Posterior vena cava (tissue), 2 donors: ENCODE results near the gene CUL7. TPM values are rescaled to one million over a fixed set of nuclear protein-coding genes. Genes with fewer than 3 reads are reported as not detected.
"Not testable (repeated sequence)": the region's sequence is repeated elsewhere in the genome, so short reads cannot be mapped to it uniquely, and the experiment has no call there.

Experiments
- DNase-seq: peaks from one replicate; pipeline ENCODE4 v3.0.0-alpha.2; 2020; ENCODE audit warnings: low spot score
- intact Hi-C, 2 donors: fragments of 100-400 bp; cut with DNase I; formaldehyde crosslinking; loops; one replicate each; pipeline versions ENCODE4 v1.14.1 to v1.14.2; 2022 to 2023
- long read RNA-seq, 2 donors: library from polyadenylated mRNA; unstranded; transcript quantifications; one replicate each; pipeline ENCODE4 v2.0.0, GENCODE V29; 2020 to 2021
- total RNA-seq, 2 donors: library from RNA; stranded (reverse); fragmentation: NEBNext Ultra II Directional; extraction: Animal tissue kit (Norgen Biotek cat#: 25700); gene quantifications; one replicate each; pipeline ENCODE4 v1.2.1, GENCODE V29; 2021
- donor health status: DM: yes; HTN: yes; CAD: no.
- donor health status: DM: yes; HTN: yes; CAD: no.

Gene CUL7
- total RNA-seq = 1 to 10 TPM; 9.3 to 9.9 TPM
- long read RNA-seq, donor 1, full-length matches to known transcripts = 1 of 6 reads
- long read RNA-seq, donor 1, partial matches to known transcripts = 3 of 6 reads
- long read RNA-seq, donor 1, other reads (novel, unspliced or antisense) = 2 of 6 reads
- long read RNA-seq, donor 2, partial matches to known transcripts = 11 of 20 reads
- long read RNA-seq, donor 2, other reads (novel, unspliced or antisense) = 9 of 20 reads

GRCh38 chr6:43053545-43054205 is at the start of gene CUL7:
CUL7 (minus strand) TSS chr6:43053851; CDS start chr6:43052788, 1,063 bp downstream.
- intact Hi-C loops = no loop called here

GRCh38 chr6:43101497-43101896 is 47.8 kb upstream of the CUL7 start:
- DNase-seq = no peak
- intact Hi-C loops = no loop called here

More at GRCh38 chr6:43053545-43054205, at the start of gene CUL7:
- peak; percentile 98 for DNase-seq

- intact Hi-C loops = no loop called here
- no peak for DNase-seq
Measured at GRCh38 chr6:43097502-43097901, 43.9 kb upstream of the CUL7 start.

DNA sequence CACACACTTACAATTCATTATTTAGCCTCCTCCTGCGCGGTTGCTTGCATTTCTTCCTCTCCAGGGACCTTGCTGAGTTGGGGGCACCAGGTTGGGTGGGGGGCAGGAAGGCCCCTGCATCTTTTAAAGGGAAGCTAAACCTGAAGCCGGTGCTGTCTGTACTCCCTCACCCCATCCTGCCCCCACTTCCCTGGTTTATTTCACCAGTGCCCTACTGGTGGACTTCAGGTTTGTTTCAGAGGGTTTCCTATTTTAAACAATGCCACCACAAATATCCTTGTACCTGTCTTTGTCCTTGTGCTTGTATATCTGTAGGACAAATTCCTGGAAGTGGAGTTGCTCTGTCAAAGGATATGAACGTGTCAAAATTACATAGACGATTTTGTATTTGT is 43.4 kb upstream of the CUL7 start:
- intact Hi-C loops = no loop called here
- no peak for DNase-seq

- DNase-seq = no peak
- intact Hi-C loops = no loop called here
Measured at GRCh38 chr6:43096451-43097097, 42.9 kb upstream of the CUL7 start.

- intact Hi-C loops = no loop called here
- no peak for DNase-seq
Measured at GRCh38 chr6:43095939-43096338, 42.3 kb upstream of the CUL7 start.

GRCh38 chr6:43093436-43094289 is 40.0 kb upstream of the CUL7 start:
- intact Hi-C loops = no loop called here

DNA sequence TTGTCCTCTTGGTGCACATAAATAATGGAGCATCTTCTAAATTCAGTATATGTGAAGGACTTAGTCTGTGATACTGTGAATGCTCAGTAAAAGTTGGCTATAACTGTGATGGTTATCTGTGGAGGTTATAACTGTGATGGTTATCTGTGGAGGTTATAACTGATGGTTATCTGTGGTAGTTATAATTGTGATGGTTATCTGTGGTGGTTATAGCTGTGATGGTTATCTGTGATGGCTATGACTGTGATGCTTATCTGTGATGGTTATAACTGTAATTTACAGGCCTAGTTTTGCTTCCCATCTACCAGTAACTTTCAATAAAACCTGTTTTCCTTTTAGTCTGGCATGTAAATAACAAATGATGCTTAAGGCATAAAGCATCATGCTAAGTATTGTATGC is 39.0 kb upstream of the CUL7 start:
- intact Hi-C loops = no loop called here
- DNase-seq = no peak

More at GRCh38 chr6:43093436-43094289, 40.0 kb upstream of the CUL7 start:
- no peak for DNase-seq

- DNase-seq = no peak
- intact Hi-C loops = no loop called here
Measured at GRCh38 chr6:43091436-43091991, 37.9 kb upstream of the CUL7 start.

- intact Hi-C loops = no loop called here
- no peak for DNase-seq
Measured at GRCh38 chr6:43091020-43091419, 37.4 kb upstream of the CUL7 start.

DNA sequence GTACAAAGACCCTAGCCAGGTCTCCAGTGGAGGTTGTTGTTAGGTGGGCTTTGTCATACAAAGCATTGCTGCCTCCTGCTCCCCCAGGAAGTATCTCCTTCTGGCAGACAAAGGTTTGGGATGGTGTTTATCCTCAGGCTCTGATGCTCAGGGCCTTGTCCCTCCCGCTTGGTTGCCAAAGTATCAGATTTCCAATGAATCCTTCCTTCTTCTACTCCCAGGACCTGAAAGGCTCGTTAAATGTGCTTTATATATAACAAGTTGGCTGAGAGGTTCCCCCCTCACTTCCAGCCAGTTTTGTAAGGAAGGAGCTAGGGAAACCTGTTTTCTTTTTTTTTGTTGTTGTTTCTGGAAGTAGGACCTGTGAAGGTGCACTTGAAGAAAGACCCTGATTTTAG is 36.9 kb upstream of the CUL7 start:
- no peak for DNase-seq
- intact Hi-C loops = no loop called here

DNA sequence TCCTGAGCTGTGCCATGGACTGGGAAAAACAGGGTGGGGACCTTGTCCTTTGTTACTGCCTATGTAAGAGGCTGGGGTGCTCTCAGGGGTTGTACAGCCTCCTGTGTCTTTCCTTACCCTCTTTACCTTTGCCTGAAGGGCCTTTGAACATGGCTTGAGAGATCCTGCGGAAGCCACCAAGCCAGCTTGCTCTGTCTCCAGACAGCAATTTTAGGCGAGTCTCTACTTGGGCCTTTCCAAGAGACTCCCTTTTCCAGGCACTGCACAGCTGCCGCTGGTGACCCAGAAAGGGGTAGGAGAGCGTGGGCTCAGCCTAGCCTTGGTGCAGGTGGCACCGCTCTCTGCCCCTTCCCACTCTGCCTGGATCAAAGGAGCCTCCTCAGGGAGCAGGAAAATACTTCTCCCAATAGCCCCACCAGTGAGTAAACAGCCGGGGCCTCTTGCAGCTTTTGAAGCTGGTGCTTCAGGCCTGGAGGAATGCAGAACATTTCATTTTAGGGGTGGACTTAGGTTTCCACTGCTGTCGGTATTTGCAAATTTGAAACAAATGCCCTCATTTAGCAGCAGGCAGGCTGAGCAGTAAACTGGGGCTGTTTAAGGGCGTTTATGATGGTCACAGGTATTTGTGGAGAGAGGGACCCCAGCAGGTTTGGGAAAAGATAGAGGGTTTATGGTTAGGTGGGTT is 36.4 kb upstream of the CUL7 start:
- no peak for DNase-seq
- intact Hi-C loops = no loop called here

DNA sequence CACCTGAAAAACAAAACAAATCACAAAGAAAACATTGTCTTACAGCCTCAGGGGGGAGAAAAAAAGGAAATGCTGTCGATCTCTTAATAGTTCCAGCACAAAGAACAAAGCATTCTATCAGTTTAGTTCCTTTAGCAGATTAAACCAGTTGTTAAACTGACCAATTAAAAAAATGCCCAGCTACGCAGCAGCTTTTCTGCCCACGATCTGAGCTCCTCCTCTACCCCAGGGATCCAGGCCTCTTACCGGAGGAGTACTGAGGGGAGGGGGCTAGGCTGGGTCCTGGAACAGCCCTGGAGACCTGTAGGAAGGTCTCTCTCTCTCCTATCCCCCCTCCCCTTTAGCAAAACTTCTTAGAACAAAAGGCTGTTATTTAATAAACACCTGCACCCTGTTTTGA is 35.8 kb upstream of the CUL7 start:
- no peak for DNase-seq
- intact Hi-C loops = no loop called here

GRCh38 chr6:43088654-43089056 is 35.0 kb upstream of the CUL7 start:
- intact Hi-C loops = no loop called here
- DNase-seq = no peak

GRCh38 chr6:43086022-43086658 is 32.5 kb upstream of the CUL7 start:
- intact Hi-C loops = no loop called here
- no peak for DNase-seq

DNA sequence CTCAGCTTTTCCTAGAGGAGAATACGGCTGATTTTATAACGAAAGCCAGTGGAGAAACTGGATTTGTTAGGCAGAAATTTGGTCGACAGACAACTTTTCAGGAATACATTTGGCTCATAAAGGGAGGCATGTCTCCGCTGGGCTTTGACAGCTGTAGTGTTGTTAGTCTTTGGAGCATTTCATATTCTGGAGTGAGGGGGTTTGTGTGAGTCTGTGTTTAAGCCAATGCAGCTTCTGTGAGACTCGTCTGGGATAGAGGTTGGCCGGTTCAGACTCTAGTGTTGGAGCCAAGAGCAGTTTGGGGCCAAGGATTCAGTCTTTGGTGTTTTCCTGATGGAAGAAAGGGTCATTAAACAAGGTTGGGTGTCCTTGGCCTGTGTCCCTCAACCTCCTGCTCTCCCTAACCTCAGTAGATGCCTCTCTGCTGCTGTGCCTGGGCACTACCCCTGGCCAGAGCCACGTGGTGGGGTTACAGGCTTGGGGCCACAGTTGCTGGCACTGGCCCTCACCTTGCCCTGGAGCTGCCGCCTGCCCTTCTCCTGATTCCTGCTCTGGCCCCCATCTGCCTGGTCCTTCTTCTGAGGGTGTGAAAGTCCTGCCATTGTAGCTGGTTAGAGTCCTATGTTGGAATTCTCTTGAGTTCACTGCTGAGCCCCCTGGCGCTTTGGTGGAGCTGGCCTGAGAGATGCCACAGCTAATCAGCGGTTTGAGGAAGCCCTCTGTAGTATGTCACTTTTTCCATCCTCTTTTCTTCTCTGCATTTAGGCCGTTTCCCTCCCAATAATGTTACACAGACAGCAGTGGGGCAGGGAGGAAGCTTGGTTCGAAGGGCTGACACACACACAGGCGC is 29.4 kb upstream of the CUL7 start:
- no peak for DNase-seq
- intact Hi-C loops = no loop called here

DNA sequence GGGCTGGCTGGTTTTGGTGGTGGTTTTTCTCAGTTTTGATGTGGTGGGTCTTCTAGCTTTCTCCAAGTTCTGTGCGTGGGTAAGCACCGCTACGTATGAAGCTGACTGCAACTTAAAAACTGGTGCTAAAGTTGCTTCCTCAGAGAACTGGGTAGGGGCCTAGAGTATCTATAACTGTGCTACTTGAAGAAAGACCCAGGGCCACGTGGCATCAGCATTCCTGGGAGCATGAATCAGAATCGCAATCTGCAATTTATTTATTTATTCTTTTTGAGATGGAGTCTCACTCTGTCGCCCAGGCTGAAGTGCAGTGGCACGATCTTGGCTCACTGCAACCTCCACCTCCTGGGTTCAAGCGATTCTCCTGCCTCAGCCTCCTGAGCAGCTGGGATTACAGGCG is 28.3 kb upstream of the CUL7 start:
- intact Hi-C loops, DNase-seq: not testable (repeated sequence)

DNA sequence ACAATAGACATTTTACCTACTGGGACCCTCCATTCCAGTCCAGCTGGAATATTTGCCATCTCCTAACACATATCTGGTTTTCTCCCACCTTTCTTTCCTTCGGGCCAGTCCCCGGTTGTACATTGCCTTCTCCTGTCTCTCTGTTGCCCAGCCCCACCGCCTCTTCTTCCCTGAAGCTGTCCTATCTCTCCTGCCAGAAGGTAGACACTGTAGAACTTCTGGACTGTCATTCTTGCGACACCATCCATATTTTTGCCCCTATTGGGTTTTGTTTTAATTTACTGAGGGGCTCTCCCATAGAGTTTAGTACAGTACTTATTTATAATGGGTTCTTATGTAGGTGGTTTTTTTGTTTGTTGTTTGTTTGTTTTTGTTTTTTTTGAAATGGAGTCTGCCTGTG is 27.4 kb upstream of the CUL7 start:
- intact Hi-C loops = no loop called here

More for the DNA sequence above, 27.4 kb upstream of the CUL7 start:
- no peak for DNase-seq
